Smooth muscle cell (in vitro differentiated cells): ENCODE data around the gene GLTP. TPM values are rescaled to one million over a fixed set of nuclear protein-coding genes. Genes with fewer than 3 reads are reported as not detected.

Source experiments
- DNase-seq: peaks from one replicate; lab custom pipeline; 2025; ENCODE audit not compliant: unreplicated experiment; lab: John Stamatoyannopoulos, UW
- H2AFZ ChIP-seq: fragments of 200-600 bp; sonication (generic); 2 replicates; pipeline ENCODE4 v1.6.0; 2016; ENCODE audit warnings: antibody characterized with exemption, low read depth, mild to moderate bottlenecking
- H3F3A ChIP-seq: fragments of 200-600 bp; sonication (generic); 2 replicates; pipeline ENCODE4 v1.6.0; 2017; ENCODE audit warnings: antibody characterized with exemption, low read depth
- H3K27ac ChIP-seq: fragments of 200-600 bp; sonication (generic); 2 replicates; pipeline ENCODE4 v1.5.1; 2016; ENCODE audit warnings: low read depth, mild to moderate bottlenecking
- H3K27me3 ChIP-seq: fragments of 200-600 bp; sonication (generic); 2 replicates; pipeline ENCODE4 v1.6.1; 2016; ENCODE audit warnings: low read depth, mild to moderate bottlenecking
- H3K36me3 ChIP-seq: fragments of 200-600 bp; sonication (generic); 2 replicates; pipeline ENCODE4 v1.5.1; 2016; ENCODE audit warnings: low read depth
- H3K4me1 ChIP-seq: fragments of 200-600 bp; sonication (generic); 2 replicates; pipeline ENCODE4 v1.5.1; 2016; ENCODE audit warnings: low read depth
- H3K4me2 ChIP-seq: fragments of 200-600 bp; sonication (generic); 2 replicates; pipeline ENCODE4 v1.6.0; 2016; ENCODE audit warnings: mild to moderate bottlenecking
- H3K4me3 ChIP-seq: fragments of 200-600 bp; sonication (generic); 2 replicates; pipeline ENCODE4 v1.5.1; 2016; ENCODE audit warnings: mild to moderate bottlenecking
- H3K79me2 ChIP-seq: fragments of 200-600 bp; sonication (generic); 2 replicates; pipeline ENCODE4 v1.6.0; 2016; ENCODE audit warnings: low read depth, mild to moderate bottlenecking
- H3K9ac ChIP-seq: fragments of 200-600 bp; sonication (generic); 2 replicates; pipeline ENCODE4 v1.6.0; 2016; ENCODE audit warnings: low read depth
- H3K9me3 ChIP-seq: fragments of 200-600 bp; sonication (generic); replicated peaks from 2 replicates; pipeline ENCODE4 v1.5.1; 2016; ENCODE audit warnings: low read depth
- H4K20me1 ChIP-seq: fragments of 200-600 bp; sonication (generic); 2 replicates; pipeline ENCODE4 v1.6.0; 2016; ENCODE audit warnings: low read depth
- WGBS: methylation state at CpG from one replicate; pipeline ENCODE4 v1.1.7; 2016; ENCODE audit warnings: low lambda C conversion rate; 5-methylcytosine and 5-hydroxymethylcytosine counted together
- polyA plus RNA-seq: library from polyadenylated mRNA; unstranded; fragments of >200 nt; fragmentation: Nextera tagmentation; extraction: Ambion mirVana; gene quantifications from 2 replicates; pipeline ENCODE4 v1.2.1, GENCODE V29; 2016
- total RNA-seq: library from RNA; depleted of rRNA; stranded (reverse); fragments of >200 nt; gene quantifications from 2 replicates; pipeline ENCODE4 v1.2.3, GENCODE V29; 2014
- TF ChIP-seq, protein P1 (sequence below): fragments of 200-600 bp; sonication (generic); IDR thresholded peaks from 2 replicates; pipeline ENCODE4 v1.5.1; 2017; ENCODE audit warnings: borderline replicate concordance, mild to moderate bottlenecking, antibody characterized with exemption; ENCODE audit not compliant: insufficient read depth, poor library complexity, severe bottlenecking

The GLTP gene
- total and polyA plus RNA-seq, 2 experiments from 2014 or later = 43.4 to 46.9 TPM

DNA sequence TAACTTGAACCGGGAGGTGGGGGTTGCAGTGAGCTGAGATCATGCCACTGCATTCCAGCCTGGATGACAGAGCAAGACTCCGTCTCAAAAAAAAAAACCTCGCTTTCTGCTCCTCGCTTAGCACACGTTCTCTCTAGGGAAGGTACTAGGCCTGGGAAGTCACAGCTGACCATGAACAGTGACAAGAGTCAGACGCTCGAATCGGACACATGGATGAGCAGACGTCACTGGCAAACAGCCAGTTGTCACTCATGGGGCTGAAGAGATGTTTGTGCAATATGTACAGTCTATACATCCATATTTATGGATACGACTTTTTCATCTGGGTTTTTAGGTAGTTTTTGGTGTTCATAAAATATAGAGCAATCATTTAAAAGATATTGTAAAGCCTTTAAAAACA lies 39.1 kb upstream of the GLTP start:
- no peaks in the 10 kb centered on the region for H4K20me1 ChIP-seq
- 88% methylated on average over 10 of the region's 10 CpGs for WGBS

GRCh38 chr12:109916045-109916444 lies 35.7 kb upstream of the GLTP start:
- H3K4me1 ChIP-seq = no peaks in the 10 kb centered on the region
- H3K9ac ChIP-seq = no peak overlapping the region
- H3K27me3 ChIP-seq = no peaks in the 10 kb centered on the region
- no peak overlapping the region for H3K27ac ChIP-seq
- no peak overlapping the region for H2AFZ ChIP-seq
- H3K4me2 ChIP-seq = no peak overlapping the region
- WGBS = 93% methylated on average over 4 of the region's 4 CpGs
- DNase-seq = no peak
- H3F3A ChIP-seq = no peaks in the 10 kb centered on the region
- no peaks in the 10 kb centered on the region for H3K9me3 ChIP-seq
- H3K79me2 ChIP-seq = no peaks in the 10 kb centered on the region
- no peak overlapping the region for H3K4me3 ChIP-seq
- peaks cover 4% of the 10 kb centered on the region for H3K36me3 ChIP-seq
- no peaks in the 10 kb centered on the region for H4K20me1 ChIP-seq
- TF ChIP-seq, protein P1, sequence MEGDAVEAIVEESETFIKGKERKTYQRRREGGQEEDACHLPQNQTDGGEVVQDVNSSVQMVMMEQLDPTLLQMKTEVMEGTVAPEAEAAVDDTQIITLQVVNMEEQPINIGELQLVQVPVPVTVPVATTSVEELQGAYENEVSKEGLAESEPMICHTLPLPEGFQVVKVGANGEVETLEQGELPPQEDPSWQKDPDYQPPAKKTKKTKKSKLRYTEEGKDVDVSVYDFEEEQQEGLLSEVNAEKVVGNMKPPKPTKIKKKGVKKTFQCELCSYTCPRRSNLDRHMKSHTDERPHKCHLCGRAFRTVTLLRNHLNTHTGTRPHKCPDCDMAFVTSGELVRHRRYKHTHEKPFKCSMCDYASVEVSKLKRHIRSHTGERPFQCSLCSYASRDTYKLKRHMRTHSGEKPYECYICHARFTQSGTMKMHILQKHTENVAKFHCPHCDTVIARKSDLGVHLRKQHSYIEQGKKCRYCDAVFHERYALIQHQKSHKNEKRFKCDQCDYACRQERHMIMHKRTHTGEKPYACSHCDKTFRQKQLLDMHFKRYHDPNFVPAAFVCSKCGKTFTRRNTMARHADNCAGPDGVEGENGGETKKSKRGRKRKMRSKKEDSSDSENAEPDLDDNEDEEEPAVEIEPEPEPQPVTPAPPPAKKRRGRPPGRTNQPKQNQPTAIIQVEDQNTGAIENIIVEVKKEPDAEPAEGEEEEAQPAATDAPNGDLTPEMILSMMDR = no peak

More for the DNA sequence above, 39.1 kb upstream of the GLTP start:
- H3K27ac ChIP-seq = no peak overlapping the region
- TF ChIP-seq, protein P1 = no peak
- no peak overlapping the region for H3K9ac ChIP-seq
- peaks cover 4% of the 10 kb centered on the region for H3K36me3 ChIP-seq
- DNase-seq = no peak
- H2AFZ ChIP-seq = no peak overlapping the region
- no peaks in the 10 kb centered on the region for H3K4me1 ChIP-seq
- H3K79me2 ChIP-seq = no peaks in the 10 kb centered on the region
- no peaks in the 10 kb centered on the region for H3K9me3 ChIP-seq
- no peak overlapping the region for H3K4me3 ChIP-seq
- H3K27me3 ChIP-seq = no peaks in the 10 kb centered on the region
- H3F3A ChIP-seq = no peaks in the 10 kb centered on the region
- H3K4me2 ChIP-seq = no peak overlapping the region

DNA sequence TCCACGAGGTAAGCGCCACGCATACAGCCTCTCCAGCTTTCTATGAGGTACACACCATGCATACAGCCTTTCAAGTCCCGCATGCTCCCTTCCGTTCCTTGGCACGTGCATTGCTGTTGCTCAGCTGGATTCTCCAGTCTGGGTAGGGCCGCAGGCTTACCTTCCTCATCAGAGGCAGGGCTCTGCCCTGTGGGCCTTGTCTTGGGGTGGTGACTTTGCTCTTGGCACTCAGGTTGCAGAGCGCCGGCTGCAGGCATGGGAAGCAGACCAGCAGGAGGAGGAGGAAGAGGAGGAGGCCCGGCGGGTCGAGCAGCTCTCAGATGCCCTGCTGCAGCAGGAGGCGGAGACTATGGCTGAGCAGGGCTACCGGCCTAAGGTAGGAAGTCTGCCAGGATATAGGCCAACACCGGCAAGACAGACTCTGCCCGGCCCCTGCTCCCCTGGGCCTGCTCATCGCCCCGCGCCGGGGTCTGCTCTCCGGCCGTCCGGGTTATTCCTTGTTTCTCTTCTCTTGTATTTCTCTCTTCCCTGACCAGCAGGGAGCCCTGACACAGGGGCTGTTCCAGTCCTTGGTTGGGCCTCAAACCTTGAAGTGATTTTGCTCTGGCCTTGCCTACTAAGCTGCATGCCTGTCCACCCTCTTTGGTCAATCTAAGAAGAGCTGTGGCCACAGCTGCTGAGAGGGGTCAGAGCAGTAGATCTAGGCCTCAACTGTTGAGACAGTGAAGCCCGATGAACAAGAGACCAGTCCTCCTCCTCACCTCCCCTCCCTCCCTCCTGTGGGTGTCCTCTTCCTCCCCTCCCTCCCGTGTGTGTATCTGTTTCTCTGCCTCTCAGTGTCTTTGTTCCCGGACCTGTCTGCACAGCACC lies 35.1 kb upstream of the GLTP start:
- DNase-seq = no peak
- H4K20me1 ChIP-seq = no peaks in the 10 kb centered on the region
- no peaks in the 10 kb centered on the region for H3K27me3 ChIP-seq
- peaks cover 4% of the 10 kb centered on the region for H3K36me3 ChIP-seq
- no peaks in the 10 kb centered on the region for H3F3A ChIP-seq
- no peak overlapping the region for H3K4me2 ChIP-seq
- H2AFZ ChIP-seq = no peak overlapping the region
- H3K4me3 ChIP-seq = no peak overlapping the region
- H3K9me3 ChIP-seq = no peaks in the 10 kb centered on the region
- WGBS = 93% methylated on average over 26 of the region's 26 CpGs
- no peak overlapping the region for H3K27ac ChIP-seq
- no peaks in the 10 kb centered on the region for H3K79me2 ChIP-seq
- TF ChIP-seq, protein P1 = no peak
- no peak overlapping the region for H3K9ac ChIP-seq
- H3K4me1 ChIP-seq = no peaks in the 10 kb centered on the region
